ENCODE results near the gene FCRL2. TPM values are rescaled to one million over a fixed set of nuclear protein-coding genes. Genes with fewer than 3 reads are reported as not detected.
"Not testable (repeated sequence)": the region's sequence is repeated elsewhere in the genome, so short reads cannot be mapped to it uniquely, and the experiment has no call there.

FCRL2 gene
- total RNA-seq, 1 donor from 2014 or later, result 0.56 TPM

DNA sequence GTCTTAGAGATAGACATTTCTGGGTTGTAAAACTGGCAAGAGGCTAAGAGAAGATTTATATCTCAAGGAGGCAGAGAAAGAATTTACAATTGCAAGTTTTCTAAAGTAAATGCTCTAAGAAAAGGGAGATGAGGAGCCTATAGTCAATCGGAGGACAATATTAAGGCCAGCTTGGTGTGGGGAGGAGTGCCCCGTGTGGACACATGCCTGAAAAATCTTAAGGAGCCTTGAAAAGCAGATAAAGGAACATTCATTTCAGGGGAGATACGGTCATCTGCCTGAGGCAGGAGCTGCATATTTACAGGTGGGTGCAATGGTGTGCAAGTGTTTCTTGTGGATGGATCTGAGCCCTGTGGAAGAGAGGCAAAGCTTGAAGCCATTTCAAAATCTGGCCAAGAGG lies 25.6 kb downstream of the FCRL2 start:
- no peak for ATAC-seq

DNA sequence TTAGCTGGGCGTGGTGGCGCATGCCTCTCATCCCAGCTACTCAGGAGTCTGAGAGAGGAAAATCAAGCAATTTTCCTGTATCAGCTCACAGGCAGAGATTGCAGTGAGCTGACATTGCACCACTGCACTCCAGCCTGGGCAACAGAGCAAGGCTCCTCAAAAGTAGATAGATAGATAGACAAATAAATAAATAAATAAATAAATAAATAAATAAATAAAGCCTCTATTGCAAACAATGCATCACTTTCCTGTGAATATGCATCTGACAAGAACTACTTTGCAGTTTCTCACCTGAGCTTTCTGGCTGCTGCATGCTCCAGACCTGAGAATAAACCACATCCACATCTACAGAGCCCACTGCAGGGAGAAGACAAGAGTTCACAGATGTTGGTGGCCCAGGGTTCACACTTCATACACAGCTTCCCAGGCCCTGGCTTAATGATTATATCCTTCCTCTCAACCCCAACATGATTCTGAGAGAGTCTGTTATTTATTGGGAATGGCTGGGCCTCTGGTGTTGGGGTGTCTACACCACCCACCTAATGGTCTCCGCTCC lies 28.6 kb downstream of the FCRL2 start:
- no peak for ATAC-seq

- ATAC-seq, result peak; percentile 15
Observed at GRCh38 chr1:157739229-157739901, 37.6 kb downstream of the FCRL2 start.

DNA sequence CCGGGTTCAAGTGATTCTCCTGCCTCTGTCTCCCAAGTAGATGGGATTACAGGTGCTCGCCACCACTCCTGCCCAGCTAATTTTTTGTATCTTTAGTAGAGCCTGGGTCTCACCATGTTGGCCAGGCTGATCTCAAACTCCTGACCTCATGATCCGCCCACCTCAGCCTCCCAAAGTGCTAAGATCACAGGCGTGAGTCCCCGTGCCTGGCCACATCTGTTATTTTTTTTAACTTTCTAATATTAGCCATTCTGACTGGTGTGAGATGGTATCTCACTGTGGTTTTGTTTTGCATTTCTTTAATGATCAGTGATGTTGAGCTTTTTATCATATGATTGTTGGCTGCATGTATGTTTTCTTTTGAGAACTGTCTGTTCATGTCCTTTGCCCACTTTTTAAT lies 40.9 kb downstream of the FCRL2 start:
- not testable (repeated sequence) for ATAC-seq

DNA sequence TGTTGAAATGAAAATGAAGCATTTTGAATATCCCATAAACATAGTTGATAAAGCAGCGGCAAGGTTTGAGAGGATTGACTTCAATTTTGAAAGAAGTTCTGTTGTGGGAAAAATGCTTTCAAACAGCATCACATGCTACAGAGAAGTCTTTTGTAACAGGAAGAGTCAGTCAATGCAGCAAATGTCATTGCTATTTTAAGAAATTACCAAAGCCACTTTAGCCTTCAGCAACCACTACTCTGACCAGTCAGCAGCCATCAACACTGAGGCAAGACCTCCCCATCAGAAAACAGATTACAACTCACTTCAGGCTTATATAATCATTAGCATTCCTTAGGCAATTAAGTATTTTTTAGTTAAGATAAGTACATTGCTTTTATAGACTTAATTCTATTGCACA lies 42.6 kb downstream of the FCRL2 start:
- ATAC-seq, result no peak

- ATAC-seq, result no peak
Observed at GRCh38 chr1:157732755-157733154, 44.2 kb downstream of the FCRL2 start.

DNA sequence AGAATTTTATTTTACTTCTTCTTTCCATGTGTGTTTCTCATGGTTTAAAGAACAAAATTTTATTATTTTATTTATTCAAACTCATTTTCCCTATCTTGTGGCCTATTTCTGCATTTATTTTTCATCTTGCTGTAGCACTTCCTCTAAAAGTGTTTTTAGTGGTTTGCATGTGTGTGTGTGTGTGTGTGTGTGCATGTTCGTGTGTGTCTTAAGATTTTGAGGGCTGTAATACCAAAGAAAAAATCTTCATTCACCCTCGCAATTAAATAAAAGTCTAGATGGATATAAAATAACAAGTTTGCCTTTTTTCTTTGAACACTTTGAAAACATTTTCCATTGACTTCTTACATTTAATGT lies 51.7 kb downstream of the FCRL2 start:
- no peak for ATAC-seq

DNA sequence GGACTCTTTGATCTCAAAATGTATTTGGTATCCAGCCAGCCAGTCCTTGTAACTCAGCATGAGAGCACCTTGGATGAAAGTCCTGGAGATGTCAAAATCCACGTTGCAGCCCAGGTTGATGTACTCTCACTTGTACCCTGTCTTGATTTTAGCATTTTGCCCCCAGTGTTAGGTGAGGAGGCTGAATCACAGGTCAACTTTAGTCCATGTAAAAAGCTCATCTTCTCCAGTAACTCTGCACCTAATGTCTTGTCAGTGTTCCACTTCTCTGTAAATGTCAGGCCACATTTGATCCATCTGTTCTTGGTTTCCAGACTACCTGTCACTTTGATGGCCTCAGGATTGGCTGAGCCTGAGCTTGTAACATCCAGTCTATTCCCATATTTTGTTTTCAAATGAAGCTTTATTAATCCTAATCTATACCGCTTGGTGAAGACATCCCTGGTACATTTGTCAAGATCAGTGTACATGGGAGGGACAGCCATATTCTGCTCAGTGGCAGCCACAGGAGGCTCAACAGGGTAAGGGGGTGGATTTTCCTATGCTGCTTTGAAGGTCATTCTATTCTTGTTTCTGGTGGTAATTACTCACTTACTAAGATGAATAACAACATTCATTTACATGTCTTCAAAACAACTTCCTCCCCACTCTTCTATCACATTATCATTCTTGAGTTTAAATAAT lies 52.3 kb downstream of the FCRL2 start:
- ATAC-seq, result no peak

DNA sequence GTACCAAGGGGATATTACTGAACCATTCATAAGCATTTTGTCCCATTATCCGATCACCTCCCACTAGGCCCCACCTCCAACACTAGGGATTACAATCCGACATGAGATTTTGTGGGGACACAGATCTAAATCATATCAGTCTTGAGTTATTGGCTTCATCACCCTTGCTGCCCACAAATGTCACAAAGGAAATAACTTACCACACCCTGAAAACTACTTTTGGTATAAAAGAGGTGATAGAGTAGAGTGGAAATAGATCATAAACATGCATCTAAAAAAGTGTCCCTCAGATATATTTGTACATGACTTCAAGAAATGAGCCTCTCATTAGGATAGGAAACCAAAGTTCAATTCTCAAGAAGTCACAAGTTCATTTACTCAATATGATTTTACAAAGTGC lies 53.8 kb downstream of the FCRL2 start:
- ATAC-seq, result no peak

GRCh38 chr1:157721985-157722384 lies 54.9 kb downstream of the FCRL2 start:
- ATAC-seq, result no peak

GRCh38 chr1:157715736-157716135 lies 61.2 kb downstream of the FCRL2 start:
- ATAC-seq, result no peak

- ATAC-seq, result no peak
Observed at GRCh38 chr1:157711802-157712201, 65.1 kb downstream of the FCRL2 start.

- ATAC-seq, result no peak
Observed at GRCh38 chr1:157704878-157705277, 72.1 kb downstream of the FCRL2 start.

- no peak for ATAC-seq
Observed at GRCh38 chr1:157703981-157704380, 73.0 kb downstream of the FCRL2 start.

DNA sequence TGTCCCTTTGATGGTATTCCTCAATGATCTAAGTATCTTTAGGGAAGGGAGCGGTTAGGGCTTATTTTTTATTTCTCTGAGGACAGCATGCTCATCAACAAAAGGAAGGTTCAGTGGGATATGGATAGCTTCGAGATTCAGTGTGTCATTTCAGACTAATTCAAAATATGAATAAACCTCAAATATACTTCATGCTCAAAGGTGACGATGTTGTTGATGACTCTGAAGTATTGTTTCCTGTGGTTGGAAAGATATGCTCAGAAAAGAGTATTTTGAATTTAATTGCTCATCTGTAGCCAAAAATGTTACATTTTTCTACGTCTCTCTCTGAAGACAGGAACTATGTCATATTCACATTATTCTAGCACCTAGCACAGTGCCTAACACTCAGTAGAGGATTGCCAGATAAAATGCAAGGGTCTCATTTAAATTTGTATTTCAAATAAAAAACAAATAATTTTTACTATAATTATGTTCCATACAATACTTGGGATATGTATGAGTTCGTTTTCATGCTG lies 74.6 kb downstream of the FCRL2 start:
- ATAC-seq, result no peak

GRCh38 chr1:157700732-157701131 lies 76.2 kb downstream of the FCRL2 start, which contains the start of gene FCRL3:
Gene FCRL3 (minus strand): TSS chr1:157700769. CDS start chr1:157700489, 280 bp downstream.
- no peak for ATAC-seq

DNA sequence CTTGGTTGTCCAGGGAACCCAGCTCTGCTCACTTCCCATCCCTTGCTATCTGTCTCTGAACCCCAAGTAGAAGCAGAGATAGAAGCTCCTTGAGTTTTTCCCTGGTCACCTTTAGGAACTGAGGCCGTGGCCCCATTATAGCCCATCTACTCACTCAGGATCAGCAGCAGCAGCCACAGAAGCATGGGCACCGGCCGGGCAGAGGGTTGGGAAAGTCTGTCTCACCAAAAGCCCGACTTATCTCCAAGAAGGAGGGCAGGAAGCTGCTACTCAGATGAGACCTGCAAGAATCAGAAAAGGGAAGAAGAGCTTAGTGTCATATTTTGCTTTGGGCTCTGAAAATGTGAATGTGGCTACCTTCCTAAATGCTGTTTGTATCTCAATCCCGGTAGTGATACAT lies 76.6 kb downstream of the FCRL2 start:
- ATAC-seq, result no peak

DNA sequence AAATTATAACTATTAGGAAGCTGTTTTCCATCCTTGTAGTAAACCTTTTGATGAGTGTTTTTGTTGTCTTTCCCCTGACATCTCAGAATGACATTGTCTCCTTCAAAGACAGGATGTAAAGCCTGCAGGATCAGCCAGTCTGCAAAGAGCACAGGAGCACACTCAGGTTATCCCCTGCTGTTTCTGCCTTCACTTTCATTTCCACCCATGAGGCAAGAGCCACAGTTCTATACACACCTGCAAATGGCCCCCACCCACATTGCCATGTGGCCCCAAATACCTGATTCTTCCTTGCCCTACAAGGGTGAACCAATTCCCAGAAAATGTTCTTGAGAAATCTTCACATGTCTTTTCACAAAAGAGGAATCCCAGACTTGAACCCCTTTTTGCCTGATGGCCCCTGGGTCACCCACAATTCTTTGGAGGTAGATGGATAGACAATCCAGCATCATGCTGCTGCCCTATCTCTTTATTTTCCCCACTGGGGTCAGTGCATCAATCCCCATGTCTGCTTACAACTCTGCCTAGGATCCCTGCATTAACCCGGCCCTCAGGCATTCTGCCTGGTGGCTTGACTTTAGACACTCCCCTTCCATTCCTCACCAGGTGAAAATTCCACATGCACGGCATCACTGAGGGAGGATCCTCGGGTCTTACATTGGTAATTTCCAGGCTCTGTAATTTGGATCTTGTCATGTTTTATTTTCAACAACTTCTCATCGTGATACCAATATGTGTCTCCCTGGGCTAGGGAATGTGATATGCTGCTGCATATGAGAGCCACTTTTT lies 79.0 kb downstream of the FCRL2 start:
- ATAC-seq, result no peak

GRCh38 chr1:157696966-157697628 lies 79.8 kb downstream of the FCRL2 start:
- ATAC-seq, result no peak
